ENCODE data around the gene PAX7. TPM values are rescaled to one million over a fixed set of nuclear protein-coding genes. Genes with fewer than 3 reads are reported as not detected.

PAX7 gene
- total RNA-seq, 6 experiments from 2014 or later = not detected

GRCh38 chr1:18734001-18734400 is 103.4 kb downstream of the PAX7 start:
- Histone ChIP-seq H3K9me3 (no peaks in the 10 kb centered on the region), H3K27ac (no peak overlapping the region), H3K27me3 (no peaks in the 10 kb centered on the region), H3K36me3 (no peaks in the 10 kb centered on the region), H3K4me1 (no peaks in the 10 kb centered on the region), H3K4me3 (no peak overlapping the region)
- WGBS (ENCODE audit: insufficient coverage, low coverage, low lambda C conversion rate, missing lambda C conversion rate) = 56% methylated on average over 7 of the region's 15 CpGs
- TF ChIP-seq POLR2A (IDR thresholded peaks at IDR 0.05) = no peak
- TF ChIP-seq, protein P1, sequence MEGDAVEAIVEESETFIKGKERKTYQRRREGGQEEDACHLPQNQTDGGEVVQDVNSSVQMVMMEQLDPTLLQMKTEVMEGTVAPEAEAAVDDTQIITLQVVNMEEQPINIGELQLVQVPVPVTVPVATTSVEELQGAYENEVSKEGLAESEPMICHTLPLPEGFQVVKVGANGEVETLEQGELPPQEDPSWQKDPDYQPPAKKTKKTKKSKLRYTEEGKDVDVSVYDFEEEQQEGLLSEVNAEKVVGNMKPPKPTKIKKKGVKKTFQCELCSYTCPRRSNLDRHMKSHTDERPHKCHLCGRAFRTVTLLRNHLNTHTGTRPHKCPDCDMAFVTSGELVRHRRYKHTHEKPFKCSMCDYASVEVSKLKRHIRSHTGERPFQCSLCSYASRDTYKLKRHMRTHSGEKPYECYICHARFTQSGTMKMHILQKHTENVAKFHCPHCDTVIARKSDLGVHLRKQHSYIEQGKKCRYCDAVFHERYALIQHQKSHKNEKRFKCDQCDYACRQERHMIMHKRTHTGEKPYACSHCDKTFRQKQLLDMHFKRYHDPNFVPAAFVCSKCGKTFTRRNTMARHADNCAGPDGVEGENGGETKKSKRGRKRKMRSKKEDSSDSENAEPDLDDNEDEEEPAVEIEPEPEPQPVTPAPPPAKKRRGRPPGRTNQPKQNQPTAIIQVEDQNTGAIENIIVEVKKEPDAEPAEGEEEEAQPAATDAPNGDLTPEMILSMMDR (IDR thresholded peaks at IDR 0.05) = no peak
- no peak for DNase-seq
- intact Hi-C loops (cut with DNase I) = no loop called here
- no peak for ATAC-seq

- H3K27me3 ChIP-seq = no peaks in the 10 kb centered on the region
- DNase-seq = no peak
- 28% methylated on average over 6 of the region's 7 CpGs for whole genome bisulfite sequencing (ENCODE audit: insufficient coverage, low coverage, low lambda C conversion rate, missing lambda C conversion rate)
These were observed 104.0 kb downstream of the PAX7 start for GRCh38 chr1:18734461-18735223.

DNA sequence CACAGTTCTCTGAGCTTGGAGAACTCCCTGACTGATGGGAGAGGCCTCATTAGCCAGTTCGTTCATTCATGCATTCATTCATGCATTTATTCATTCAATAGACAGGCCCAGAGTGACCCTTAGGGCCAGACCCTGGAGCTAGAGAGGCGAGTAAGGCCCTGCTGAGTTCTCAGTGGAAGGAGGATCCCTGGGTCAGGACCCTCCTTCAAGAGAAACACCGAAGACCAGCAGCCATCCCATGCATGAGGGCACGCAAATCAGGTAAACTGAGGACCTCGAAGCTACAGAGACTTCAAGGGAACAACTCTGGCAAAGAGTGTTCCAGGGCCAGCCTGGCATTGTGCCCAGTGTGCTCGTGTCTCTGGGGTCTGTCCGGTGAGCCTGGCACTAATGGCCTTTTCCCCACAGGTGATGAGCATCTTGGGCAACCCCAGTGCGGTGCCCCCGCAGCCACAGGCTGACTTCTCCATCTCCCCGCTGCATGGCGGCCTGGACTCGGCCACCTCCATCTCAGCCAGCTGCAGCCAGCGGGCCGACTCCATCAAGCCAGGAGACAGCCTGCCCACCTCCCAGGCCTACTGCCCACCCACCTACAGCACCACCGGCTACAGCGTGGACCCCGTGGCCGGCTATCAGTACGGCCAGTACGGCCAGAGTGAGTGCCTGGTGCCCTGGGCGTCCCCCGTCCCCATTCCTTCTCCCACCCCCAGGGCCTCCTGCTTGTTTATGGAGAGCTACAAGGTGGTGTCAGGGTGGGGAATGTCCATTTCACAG is 104.8 kb downstream of the PAX7 start:
- intact Hi-C loops (cut with DNase I) = no loop called here
- TF ChIP-seq POLR2A (IDR thresholded peaks at IDR 0.05) = no peak
- TF ChIP-seq, protein P1 (IDR thresholded peaks at IDR 0.05) = no peak
- H3K4me1 ChIP-seq = no peaks in the 10 kb centered on the region
- H3K27ac ChIP-seq = no peak overlapping the region
- no peaks in the 10 kb centered on the region for H3K36me3 ChIP-seq
- ATAC-seq (no peak), DNase-seq (no peak)
- no peaks in the 10 kb centered on the region for H3K9me3 ChIP-seq
- H3K4me3 ChIP-seq = no peak overlapping the region
- 77% methylated on average over 10 of the region's 22 CpGs for WGBS (ENCODE audit: insufficient coverage, low coverage, low lambda C conversion rate, missing lambda C conversion rate)
- H3K27me3 ChIP-seq = no peaks in the 10 kb centered on the region

More at GRCh38 chr1:18734461-18735223, 104.0 kb downstream of the PAX7 start:
- Histone ChIP-seq H3K9me3 (no peaks in the 10 kb centered on the region), H3K27ac (no peak overlapping the region), H3K4me1 (no peaks in the 10 kb centered on the region), H3K4me3 (no peak overlapping the region), H3K36me3 (no peaks in the 10 kb centered on the region)
- TF ChIP-seq, protein P1 (IDR thresholded peaks at IDR 0.05) = no peak
- TF ChIP-seq POLR2A (IDR thresholded peaks at IDR 0.05) = no peak
- intact Hi-C loops (cut with DNase I) = no loop called here
- no peak for ATAC-seq

DNA sequence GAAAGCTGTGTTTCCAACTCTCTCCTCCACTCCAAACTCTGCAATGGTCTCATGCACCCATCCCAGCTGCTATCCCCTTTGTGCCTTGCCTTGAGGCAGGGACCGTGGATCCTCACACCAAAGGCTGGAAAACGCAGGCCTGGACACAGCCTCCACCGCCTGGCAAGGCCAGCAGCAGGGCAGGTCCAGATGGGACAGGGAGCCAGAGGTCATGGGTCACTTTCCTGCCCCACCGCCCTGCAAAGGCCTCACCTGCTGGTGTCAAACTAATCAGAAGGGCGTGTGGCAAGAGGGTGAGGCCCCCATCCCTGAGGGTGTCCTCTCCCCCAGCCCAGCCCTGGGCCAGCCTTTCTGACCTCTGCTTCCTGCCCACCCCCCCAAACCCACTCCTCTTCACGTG is 106.3 kb downstream of the PAX7 start:
- Histone ChIP-seq H3K9me3 (no peaks in the 10 kb centered on the region), H3K27ac (no peak overlapping the region), H3K36me3 (no peaks in the 10 kb centered on the region), H3K27me3 (no peaks in the 10 kb centered on the region), H3K4me1 (no peaks in the 10 kb centered on the region), H3K4me3 (no peak overlapping the region)
- ATAC-seq = no peak
- TF ChIP-seq, protein P1 (IDR thresholded peaks at IDR 0.05) = no peak
- TF ChIP-seq POLR2A (IDR thresholded peaks at IDR 0.05) = no peak
- DNase-seq = no peak
- intact Hi-C loops (cut with DNase I) = no loop called here
- 58% methylated on average over 3 of the region's 6 CpGs for WGBS (ENCODE audit: insufficient coverage, low coverage, low lambda C conversion rate, missing lambda C conversion rate)
